ENCODE measurements around the gene SWT1.

Gene SWT1

GRCh38 chr1:185325413-185325812 lies 168.4 kb downstream of the SWT1 start:
- no peak for DNase-seq

GRCh38 chr1:185328255-185328654 lies 171.3 kb downstream of the SWT1 start:
- DNase-seq: no peak

- no peak for DNase-seq
Measured at GRCh38 chr1:185334182-185334581, 177.2 kb downstream of the SWT1 start.

DNA sequence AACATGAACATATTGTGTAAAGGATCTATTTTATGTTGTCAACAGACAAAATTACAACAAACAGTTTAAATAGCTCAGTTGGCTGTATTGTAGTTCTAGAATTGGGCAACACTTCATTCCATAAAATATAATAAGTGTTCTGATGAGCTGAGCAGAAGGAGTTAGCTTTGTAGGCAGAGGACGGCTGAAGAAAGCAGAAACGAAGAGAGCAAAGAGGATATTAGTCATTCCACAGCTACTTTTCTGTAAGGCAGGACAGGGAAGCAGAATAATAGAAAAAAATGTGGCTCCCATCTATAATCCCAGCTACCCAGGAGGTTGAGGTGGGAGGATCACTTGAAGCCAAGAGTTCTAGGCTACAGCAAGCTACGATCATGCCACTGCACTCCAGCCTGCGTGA lies 180.3 kb downstream of the SWT1 start:
- DNase-seq: no peak

DNA sequence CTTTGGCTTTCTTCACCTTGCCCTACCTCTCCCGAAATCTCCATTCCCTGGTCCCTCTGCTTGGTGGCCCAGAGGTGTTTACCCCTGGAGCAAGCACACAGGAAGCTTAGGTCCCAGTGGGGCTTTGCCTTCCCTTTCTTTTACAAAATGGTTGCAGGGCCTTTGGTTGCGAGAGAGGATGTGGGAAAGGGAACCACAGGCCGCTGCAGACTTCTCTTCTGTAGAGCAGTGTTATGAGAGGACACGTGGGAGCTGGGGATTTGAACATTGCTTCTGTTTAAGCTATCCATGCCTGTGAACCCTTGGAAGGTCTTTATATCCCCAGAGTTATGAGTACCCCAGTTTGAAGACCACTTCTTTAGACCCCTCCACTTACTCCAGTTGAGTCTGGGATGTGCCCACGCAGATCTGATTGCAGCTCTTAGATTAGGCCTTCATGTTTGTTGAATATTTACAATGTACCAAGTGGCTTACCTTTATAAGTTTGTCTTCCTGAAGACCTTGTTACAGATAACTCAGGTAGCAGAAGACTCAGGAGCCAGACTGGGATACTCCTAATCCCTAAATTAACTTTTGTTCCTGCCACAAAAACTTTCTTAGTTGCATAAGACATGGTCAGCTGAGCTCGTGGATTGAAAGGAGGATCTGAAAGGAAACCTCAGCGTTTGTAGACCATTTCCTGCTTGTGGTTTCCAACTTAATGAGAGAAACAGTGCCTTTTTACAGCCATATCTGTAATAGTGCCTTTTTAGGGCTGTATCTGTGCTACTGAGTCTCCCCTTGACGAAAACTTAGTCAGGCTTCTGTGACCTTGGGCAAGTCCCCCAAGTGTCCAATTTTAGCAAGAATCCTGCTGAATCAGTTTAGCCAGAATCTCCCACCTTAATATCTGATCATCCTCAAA lies 182.0 kb downstream of the SWT1 start:
- no peak for DNase-seq

DNA sequence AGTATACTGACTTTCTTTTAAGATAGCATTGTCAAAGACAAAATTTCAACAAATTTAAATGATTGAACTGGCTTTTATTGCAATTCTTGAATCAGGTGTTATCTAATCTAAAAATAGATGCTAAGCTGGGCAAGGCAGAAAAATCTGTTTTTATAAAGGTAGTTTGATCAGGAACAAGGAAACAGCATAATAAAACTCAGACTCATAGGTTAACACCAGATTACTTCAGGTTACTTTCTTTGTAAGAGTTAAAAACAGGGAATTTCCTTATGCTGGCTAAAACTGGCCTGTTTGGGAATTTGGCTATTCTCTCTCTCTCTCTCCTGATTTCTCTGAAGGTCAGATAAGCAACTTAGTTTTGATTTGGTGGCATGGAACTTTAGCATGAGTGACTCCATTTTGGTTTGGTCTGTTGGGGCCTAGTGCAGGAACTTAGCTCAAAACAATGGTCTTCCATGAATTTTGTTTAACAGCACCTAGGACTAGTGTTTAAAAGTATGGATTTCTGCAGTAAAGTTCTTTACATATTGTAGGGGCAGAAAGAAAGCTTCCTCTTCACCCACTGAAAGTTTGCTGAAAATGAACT lies 184.3 kb downstream of the SWT1 start:
- DNase-seq: no peak
